ENCODE data around the gene UBE2D4.
"Not testable (repeated sequence)": the region's sequence is repeated elsewhere in the genome, so short reads cannot be mapped to it uniquely, and the experiment has no call there.

UBE2D4 gene

DNA sequence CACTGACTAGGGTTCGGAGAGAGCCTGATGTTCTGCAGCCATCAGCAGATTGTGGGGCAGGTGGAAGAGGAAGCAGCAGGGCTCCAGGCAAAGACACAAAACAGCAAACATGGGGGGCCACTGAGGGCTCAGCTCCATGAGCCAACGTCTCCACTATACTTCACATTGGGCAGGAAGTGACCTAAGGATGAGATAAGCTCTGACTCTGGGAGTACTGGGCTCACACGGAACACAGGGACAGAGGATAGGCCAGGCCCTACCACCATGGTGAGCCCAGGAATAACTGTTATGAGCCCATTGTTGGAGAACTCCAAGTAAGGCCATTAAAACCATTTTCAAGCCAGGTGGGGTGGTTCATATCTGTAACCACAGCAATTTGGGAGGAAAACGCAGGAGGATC is 42.0 kb upstream of the UBE2D4 start:
- TF ChIP-seq, protein P1, sequence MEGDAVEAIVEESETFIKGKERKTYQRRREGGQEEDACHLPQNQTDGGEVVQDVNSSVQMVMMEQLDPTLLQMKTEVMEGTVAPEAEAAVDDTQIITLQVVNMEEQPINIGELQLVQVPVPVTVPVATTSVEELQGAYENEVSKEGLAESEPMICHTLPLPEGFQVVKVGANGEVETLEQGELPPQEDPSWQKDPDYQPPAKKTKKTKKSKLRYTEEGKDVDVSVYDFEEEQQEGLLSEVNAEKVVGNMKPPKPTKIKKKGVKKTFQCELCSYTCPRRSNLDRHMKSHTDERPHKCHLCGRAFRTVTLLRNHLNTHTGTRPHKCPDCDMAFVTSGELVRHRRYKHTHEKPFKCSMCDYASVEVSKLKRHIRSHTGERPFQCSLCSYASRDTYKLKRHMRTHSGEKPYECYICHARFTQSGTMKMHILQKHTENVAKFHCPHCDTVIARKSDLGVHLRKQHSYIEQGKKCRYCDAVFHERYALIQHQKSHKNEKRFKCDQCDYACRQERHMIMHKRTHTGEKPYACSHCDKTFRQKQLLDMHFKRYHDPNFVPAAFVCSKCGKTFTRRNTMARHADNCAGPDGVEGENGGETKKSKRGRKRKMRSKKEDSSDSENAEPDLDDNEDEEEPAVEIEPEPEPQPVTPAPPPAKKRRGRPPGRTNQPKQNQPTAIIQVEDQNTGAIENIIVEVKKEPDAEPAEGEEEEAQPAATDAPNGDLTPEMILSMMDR (IDR thresholded peaks at IDR 0.05; ENCODE audit: borderline replicate concordance, control extremely low read depth, extremely low read depth, insufficient read depth, missing control alignments), result no peak
- in situ Hi-C loops (cut with MboI; ENCODE audit: low sequenced_read_pairs, unreplicated experiment), result no loop called here
- DNase-seq (ENCODE audit: low spot score), result no peak

DNA sequence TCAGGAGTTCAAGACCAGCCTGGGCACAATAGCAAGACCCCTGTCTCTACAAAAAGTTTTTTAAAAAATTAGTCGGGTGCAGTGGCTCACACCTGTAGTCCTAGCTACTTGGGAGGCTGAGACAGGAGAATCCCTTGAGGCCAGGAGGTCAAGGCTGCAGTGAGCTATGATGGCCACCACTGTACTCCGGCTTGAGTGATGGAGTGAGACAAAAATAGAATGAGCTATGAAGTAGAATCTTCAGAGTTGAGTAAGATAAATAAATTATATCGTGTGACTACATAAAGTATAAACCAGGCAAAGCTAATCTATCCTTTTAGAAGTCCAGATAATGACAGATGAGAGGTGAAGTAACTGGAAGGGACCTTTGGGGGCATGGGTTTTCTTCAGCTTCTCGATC is 41.6 kb upstream of the UBE2D4 start:
- TF ChIP-seq, protein P1 (IDR thresholded peaks at IDR 0.05; ENCODE audit: borderline replicate concordance, control extremely low read depth, extremely low read depth, insufficient read depth, missing control alignments), result no peak
- DNase-seq (ENCODE audit: low spot score), result no peak
- in situ Hi-C loops (cut with MboI; ENCODE audit: low sequenced_read_pairs, unreplicated experiment), result no loop called here

DNA sequence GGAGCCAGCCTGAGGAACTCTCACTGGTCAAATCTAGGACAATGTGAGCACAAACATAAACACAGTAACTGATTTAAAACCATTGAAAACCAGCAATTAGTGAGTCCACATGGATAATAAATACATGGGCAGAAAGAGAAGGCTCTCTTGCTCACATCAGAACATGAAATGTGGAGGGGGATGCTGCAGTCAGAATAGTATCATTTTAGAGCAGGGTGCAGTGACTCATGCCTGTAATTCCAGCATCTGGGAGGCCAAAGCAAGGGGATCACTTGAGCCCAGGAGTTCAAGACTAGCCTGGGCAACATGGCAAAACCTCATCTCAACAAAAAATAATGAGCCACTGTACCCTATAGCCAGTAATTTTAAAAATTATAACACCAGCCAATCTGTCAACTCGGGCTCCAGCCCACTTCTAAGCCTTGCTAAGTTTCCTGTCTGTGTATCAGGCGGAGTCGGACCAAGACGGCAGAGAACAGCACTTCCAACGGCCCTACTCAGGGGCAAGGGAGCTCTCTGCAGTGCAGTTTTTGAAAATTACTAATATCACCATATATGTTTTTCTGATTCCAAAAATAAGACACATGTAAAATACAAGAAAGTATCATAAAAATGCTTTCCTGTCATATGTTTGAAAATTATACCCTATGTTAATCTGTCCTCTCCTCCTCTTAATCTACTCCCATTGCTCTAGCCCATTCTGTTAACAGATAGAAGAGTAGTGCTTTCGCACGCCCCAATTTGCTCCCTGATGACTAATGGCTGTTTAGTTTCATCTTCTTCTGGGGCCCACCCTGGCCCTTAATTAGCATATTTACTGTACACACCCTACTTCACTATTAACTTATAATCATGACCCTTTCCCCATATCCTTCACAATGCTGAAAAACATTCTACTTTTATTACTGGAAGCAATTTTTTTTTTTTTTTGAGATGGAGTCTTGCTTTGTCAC is 37.0 kb upstream of the UBE2D4 start:
- TF ChIP-seq, protein P1 (IDR thresholded peaks at IDR 0.05; ENCODE audit: borderline replicate concordance, control extremely low read depth, extremely low read depth, insufficient read depth, missing control alignments), result no peak
- no peak for DNase-seq (ENCODE audit: low spot score)
- in situ Hi-C loops (cut with MboI; ENCODE audit: low sequenced_read_pairs, unreplicated experiment), result no loop called here

DNA sequence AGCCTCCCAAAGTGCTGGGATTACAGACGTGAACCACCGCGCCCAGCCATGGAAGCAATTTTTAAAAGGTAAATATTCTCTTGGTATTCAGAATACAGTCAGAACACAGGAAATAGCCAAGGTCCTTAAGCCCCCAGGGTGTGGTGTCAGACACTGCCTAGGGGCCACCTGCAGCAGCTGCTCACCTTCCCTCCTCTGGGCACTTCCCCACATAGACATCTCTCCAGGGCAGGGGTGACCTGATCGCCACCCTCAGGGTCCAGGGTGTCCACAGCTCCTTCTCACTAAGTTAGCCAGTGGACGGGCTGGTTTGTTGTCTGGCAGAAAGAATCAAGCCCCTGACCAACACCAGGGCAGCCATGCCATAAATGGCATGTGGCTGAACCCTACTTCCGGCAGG is 35.8 kb upstream of the UBE2D4 start:
- no peak for DNase-seq (ENCODE audit: low spot score)
- TF ChIP-seq, protein P1 (IDR thresholded peaks at IDR 0.05; ENCODE audit: borderline replicate concordance, control extremely low read depth, extremely low read depth, insufficient read depth, missing control alignments), result no peak

DNA sequence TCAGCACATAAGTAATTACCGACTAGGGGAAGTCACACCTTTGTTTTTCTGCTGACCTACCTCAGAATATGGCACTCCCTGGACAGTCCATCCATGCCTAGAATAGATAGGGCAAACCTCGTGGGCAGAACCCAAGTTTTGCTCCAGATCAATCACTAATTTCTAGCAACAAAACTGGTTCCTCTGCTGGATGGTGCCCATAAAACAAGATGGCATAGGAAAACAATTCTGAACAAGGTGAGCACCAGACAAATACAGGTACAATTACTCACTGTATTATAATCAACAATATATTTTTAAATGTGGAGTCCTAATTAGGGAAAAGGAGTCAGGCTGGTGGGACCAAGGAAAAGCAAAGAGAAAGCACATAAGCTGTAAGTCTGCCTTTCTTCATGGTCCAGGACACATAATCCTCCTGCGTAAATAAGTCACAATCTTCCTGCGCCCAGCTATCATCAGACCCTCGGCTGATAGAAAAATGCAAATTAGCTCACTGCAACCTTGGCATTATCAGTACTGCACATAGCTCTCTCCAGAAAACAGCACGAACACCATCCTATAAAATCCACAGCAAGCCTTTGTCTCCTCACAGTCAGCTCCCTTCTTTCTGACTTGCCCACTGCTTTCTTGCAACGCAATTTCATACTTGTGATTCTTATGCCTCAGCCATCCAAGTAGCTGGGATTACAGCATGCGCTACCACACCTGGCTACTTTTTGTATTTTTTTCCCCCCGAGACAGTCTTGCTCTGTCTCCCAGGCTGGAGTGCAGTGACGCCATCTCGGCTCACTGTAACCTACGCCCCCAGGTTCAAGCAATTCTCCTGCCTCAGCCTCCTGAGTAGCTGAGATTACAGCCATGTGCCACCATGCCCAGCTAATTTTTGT is 34.9 kb upstream of the UBE2D4 start:
- in situ Hi-C loops (cut with MboI; ENCODE audit: low sequenced_read_pairs, unreplicated experiment), result no loop called here
- TF ChIP-seq, protein P1 (IDR thresholded peaks at IDR 0.05; ENCODE audit: borderline replicate concordance, control extremely low read depth, extremely low read depth, insufficient read depth, missing control alignments), result no peak
- no peak for DNase-seq (ENCODE audit: low spot score)

More for the DNA sequence above, 35.8 kb upstream of the UBE2D4 start:
- in situ Hi-C loops (cut with MboI; ENCODE audit: low sequenced_read_pairs, unreplicated experiment), result no loop called here

DNA sequence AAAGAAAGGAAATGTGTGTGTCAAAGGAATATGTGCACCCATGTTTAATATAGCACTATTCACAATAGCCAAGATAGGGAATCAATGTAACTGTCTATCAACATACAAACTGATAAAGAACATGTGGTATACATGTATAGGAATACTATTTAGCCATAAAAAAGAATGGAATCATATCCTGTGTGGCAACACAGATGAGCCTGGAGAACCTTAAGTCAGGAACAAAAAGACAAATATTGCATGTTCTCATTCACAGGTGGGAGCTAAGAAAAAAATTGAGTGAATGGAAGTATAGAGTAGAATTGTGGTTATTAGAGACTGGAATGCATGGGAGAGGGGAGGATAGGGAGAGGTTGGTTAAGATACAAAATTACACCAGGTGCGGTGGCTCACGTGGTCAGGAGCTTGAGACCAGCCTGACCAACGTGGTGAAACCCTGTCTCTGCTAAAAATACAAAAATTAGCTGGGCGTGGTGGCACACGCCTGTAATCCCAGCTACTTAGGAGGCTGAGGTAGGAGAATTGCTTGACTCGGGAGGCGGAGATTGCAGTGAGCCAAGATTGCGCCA is 30.3 kb upstream of the UBE2D4 start:
- TF ChIP-seq, protein P1 (IDR thresholded peaks at IDR 0.05; ENCODE audit: borderline replicate concordance, control extremely low read depth, extremely low read depth, insufficient read depth, missing control alignments), result no peak
- no peak for DNase-seq (ENCODE audit: low spot score)
- in situ Hi-C loops (cut with MboI; ENCODE audit: low sequenced_read_pairs, unreplicated experiment), result no loop called here

DNA sequence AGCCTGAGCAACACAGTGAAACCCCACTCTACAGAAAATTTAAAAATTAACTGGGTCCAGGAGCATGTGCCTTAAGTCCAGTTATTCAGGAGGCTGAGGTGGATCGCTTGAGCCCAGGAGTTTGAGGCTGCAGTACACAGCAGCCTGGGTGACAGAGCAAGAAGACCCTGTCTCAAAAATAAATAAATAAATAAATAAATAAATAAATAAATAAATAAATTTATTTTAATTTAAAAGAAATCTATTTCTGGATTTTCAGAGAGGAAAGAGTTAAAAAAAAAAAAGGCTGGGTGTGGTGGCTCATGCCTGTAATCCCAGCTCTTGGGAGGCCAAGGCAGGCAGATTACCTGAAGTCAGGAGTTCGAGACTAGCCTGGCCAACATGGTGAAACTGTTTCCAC is 27.7 kb upstream of the UBE2D4 start:
- in situ Hi-C loops (cut with MboI; ENCODE audit: low sequenced_read_pairs, unreplicated experiment); DNase-seq (ENCODE audit: low spot score): not testable (repeated sequence)
